GM12872 (cell line): ENCODE measurements around the gene P2RY14.

Experiments
- CTCF ChIP-seq: IDR thresholded peaks from 3 replicates; pipeline ENCODE4 v1.5.1; 2011; ENCODE audit warnings: low read depth, mild to moderate bottlenecking, low read length, moderate library complexity; ENCODE audit not compliant: insufficient read depth

Gene P2RY14

DNA sequence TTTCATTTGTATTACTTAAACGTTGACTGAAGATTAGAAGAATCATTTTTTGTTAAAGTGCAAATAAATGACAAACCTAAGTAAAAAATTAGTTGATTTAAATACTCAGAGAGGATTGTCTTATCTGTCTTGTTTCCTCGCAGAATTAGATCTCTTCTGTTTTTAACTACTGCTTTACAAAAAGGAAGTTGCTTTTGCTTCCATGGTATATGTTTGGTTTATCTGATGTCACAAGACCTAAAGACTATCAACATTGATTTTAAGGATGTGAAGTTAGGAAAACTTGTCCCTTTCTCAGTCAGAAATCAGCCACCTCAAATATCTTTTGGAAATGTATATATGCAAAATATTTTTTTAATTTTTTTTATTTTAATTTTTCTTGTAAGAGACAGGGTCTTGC is 104.0 kb downstream of the P2RY14 start:
- no peak for TF ChIP-seq CTCF

DNA sequence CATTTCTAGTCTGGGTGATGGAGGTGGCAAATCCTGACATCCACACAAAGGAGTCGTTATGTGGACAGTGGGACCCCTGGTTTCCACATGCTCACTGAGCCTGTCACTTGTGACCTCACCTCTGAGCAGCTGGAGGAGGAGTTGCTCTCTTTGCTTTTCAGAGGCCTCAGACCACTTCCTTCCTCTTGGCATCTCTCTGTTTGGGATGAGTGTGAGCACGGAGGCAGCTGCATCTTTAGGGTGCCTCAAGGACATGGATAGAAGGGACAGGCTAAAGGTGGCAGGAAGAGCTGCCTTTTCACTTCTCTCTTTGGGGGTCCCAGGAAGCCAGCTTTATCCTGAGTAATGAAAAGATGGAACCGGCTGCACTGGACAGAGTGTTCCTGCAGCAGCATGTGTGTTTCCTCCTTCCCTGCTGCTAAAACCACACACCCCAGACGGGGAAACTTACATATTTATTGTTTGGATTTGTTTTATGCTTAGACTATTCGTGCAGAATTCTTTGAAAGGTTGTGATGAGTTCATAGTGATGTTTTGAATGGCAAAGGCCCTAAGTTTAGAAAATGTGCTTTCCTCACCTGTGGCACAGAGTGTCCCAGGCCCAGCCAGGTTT is 107.1 kb downstream of the P2RY14 start:
- no peak for TF ChIP-seq CTCF

- TF ChIP-seq CTCF = no peak
Measured at GRCh38 chr3:151169262-151169947, 108.9 kb downstream of the P2RY14 start.

- peak; percentile 84 for TF ChIP-seq CTCF
Measured at GRCh38 chr3:151168269-151169094, 109.9 kb downstream of the P2RY14 start.

- peak; percentile 23; the same call in 1 of the 3 replicates for TF ChIP-seq CTCF
Measured at GRCh38 chr3:151166161-151166560, 112.2 kb downstream of the P2RY14 start.

- TF ChIP-seq CTCF = no peak
Measured at GRCh38 chr3:151165226-151165625, 113.1 kb downstream of the P2RY14 start.
